ENCODE measurements around the gene PDK3. TPM values are rescaled to one million over a fixed set of nuclear protein-coding genes. Genes with fewer than 3 reads are reported as not detected.
A peak's percentile ranks its signal among the peaks of the same experiment; 100 is the strongest.

PDK3 gene
- total and polyA plus RNA-seq, 2 experiments from 2014 or later, result 5.8 to 7.0 TPM

DNA sequence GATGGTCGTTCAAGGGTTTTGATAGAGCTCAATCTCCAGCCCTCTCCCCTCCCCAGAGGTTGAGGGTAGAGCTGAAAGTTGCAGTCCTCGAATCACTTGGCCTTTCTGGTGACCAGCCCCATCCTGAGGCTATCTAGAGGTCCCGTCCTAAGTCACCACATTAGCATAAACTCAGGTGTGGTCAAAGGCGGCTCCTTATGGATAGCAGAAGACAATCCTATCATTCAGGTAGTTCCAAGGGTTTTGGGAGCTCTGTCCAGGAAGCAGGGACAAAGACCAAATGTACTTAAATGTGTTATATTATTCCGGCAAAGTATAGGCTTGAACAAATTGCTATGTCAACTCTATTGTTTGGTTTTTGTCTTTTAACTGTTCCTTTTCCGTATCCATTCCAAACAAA lies 30.6 kb downstream of the PDK3 start:
- no peaks in the 10 kb centered on the region for H3K9me2 ChIP-seq (ENCODE audit: insufficient read depth)
- in situ Hi-C loops (cut with MboI), result no loop called here
- no peak overlapping the region for H3K9ac ChIP-seq
- H3K36me3 ChIP-seq (ENCODE audit: low read depth), result no peaks in the 10 kb centered on the region
- H2AFZ ChIP-seq, result no peak overlapping the region
- H3K4me3 ChIP-seq, result no peak overlapping the region
- H3K27ac ChIP-seq, result no peak overlapping the region
- H4K20me1 ChIP-seq (ENCODE audit: insufficient read depth), result no peaks in the 10 kb centered on the region
- no peak for DNase-seq
- 88 to 92% methylated on average over 6 of the region's 6 CpGs for WGBS, 2 experiments (ENCODE audit: low coverage in 1 of 2, low lambda C conversion rate in 2 of 2, missing lambda C conversion rate in 2 of 2)
- no peaks in the 10 kb centered on the region for H3K9me3 ChIP-seq (ENCODE audit: low read depth)
- H3K4me2 ChIP-seq (ENCODE audit: unreplicated experiment), result no peak overlapping the region
- no peaks in the 10 kb centered on the region for H3F3A ChIP-seq (ENCODE audit: insufficient read depth)
- no peaks in the 10 kb centered on the region for H3K4me1 ChIP-seq (ENCODE audit: insufficient read depth)
- no peaks in the 10 kb centered on the region for H3K27me3 ChIP-seq (replicated peaks; ENCODE audit: insufficient read depth)
- TF ChIP-seq EZH2 (IDR thresholded peaks at IDR 0.05; ENCODE audit: insufficient read depth, poor library complexity, severe bottlenecking), result no peak
- TF ChIP-seq EZH2phosphoT487 (IDR thresholded peaks at IDR 0.05; ENCODE audit: insufficient read depth, low read depth), result no peak
- no peaks in the 10 kb centered on the region for H3K79me2 ChIP-seq (ENCODE audit: insufficient read depth)

DNA sequence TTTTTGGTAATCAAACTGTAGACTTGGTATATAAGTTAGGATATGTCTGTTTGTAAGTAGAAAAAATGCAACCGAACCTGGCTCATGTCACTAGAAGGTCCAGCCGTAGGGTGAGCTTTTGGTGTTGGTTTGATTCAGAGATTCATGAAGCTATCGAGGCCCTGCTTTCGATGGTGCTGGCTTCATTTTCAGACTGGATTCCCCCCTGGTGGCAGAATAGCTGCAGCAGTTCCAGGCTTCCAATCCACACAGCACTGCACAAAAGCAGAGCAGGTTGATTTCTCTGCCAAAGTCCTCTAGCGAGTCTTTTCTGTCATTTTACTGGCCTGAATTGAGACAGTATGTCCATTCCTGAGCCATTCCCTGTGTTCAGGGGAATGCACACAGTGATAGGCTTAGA lies 33.1 kb downstream of the PDK3 start:
- DNase-seq, result peak; percentile 2
- H3K27me3 ChIP-seq (replicated peaks; ENCODE audit: insufficient read depth), result no peaks in the 10 kb centered on the region
- no peaks in the 10 kb centered on the region for H3K9me2 ChIP-seq (ENCODE audit: insufficient read depth)
- H2AFZ ChIP-seq, result no peak overlapping the region
- H3K27ac ChIP-seq, result no peak overlapping the region
- H4K20me1 ChIP-seq (ENCODE audit: insufficient read depth), result no peaks in the 10 kb centered on the region
- no peaks in the 10 kb centered on the region for H3K4me1 ChIP-seq (ENCODE audit: insufficient read depth)
- H3F3A ChIP-seq (ENCODE audit: insufficient read depth), result no peaks in the 10 kb centered on the region
- H3K9ac ChIP-seq, result no peak overlapping the region
- TF ChIP-seq EZH2phosphoT487 (IDR thresholded peaks at IDR 0.05; ENCODE audit: insufficient read depth, low read depth), result no peak
- TF ChIP-seq EZH2 (IDR thresholded peaks at IDR 0.05; ENCODE audit: insufficient read depth, poor library complexity, severe bottlenecking), result no peak
- WGBS, 2 experiments (ENCODE audit: low coverage in 1 of 2, low lambda C conversion rate in 2 of 2, missing lambda C conversion rate in 2 of 2), result 70 to 71% methylated on average over 5 of the region's 5 CpGs
- no peaks in the 10 kb centered on the region for H3K79me2 ChIP-seq (ENCODE audit: insufficient read depth)
- H3K4me2 ChIP-seq (ENCODE audit: unreplicated experiment), result no peak overlapping the region
- in situ Hi-C loops (cut with MboI), result no loop called here
- H3K36me3 ChIP-seq (ENCODE audit: low read depth), result no peaks in the 10 kb centered on the region
- H3K4me3 ChIP-seq, result no peak overlapping the region
- no peaks in the 10 kb centered on the region for H3K9me3 ChIP-seq (ENCODE audit: low read depth)

DNA sequence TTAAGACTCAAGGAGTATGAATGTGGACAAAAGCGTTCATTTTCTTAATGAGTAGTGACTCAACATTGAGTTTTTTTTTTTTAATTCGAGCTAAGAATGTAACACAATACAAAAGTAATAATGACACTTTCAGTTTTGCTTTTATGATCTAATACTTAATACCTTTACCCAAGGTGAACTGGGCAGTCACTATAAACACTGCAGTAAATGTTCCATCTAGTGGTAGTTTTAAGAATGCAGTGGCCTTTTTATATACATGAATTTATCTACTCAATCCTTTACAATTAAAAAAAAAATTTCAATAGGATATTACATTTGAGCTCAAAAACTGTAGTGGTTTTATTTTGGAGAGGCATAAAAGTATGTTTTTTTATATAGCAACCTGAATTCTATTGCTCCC lies 33.9 kb downstream of the PDK3 start:
- H3K27me3 ChIP-seq (replicated peaks; ENCODE audit: insufficient read depth), result no peaks in the 10 kb centered on the region
- H3K4me1 ChIP-seq (ENCODE audit: insufficient read depth), result no peaks in the 10 kb centered on the region
- H3K27ac ChIP-seq, result no peak overlapping the region
- H3K9me3 ChIP-seq (ENCODE audit: low read depth), result no peaks in the 10 kb centered on the region
- in situ Hi-C loops (cut with MboI), result no loop called here
- H3K9ac ChIP-seq, result no peak overlapping the region
- TF ChIP-seq EZH2 (IDR thresholded peaks at IDR 0.05; ENCODE audit: insufficient read depth, poor library complexity, severe bottlenecking) (no peak), EZH2phosphoT487 (IDR thresholded peaks at IDR 0.05; ENCODE audit: insufficient read depth, low read depth) (no peak)
- no peaks in the 10 kb centered on the region for H3K36me3 ChIP-seq (ENCODE audit: low read depth)
- H3K9me2 ChIP-seq (ENCODE audit: insufficient read depth), result no peaks in the 10 kb centered on the region
- H3K4me3 ChIP-seq, result no peak overlapping the region
- DNase-seq, result peak; percentile 20
- H4K20me1 ChIP-seq (ENCODE audit: insufficient read depth), result no peaks in the 10 kb centered on the region
- no peak overlapping the region for H2AFZ ChIP-seq
- H3F3A ChIP-seq (ENCODE audit: insufficient read depth), result no peaks in the 10 kb centered on the region
- H3K79me2 ChIP-seq (ENCODE audit: insufficient read depth), result no peaks in the 10 kb centered on the region
- no peak overlapping the region for H3K4me2 ChIP-seq (ENCODE audit: unreplicated experiment)
- WGBS, 2 experiments (ENCODE audit: low coverage in 1 of 2, low lambda C conversion rate in 2 of 2, missing lambda C conversion rate in 2 of 2), result 72 to 86% methylated on average over 2 of the region's 2 CpGs

DNA sequence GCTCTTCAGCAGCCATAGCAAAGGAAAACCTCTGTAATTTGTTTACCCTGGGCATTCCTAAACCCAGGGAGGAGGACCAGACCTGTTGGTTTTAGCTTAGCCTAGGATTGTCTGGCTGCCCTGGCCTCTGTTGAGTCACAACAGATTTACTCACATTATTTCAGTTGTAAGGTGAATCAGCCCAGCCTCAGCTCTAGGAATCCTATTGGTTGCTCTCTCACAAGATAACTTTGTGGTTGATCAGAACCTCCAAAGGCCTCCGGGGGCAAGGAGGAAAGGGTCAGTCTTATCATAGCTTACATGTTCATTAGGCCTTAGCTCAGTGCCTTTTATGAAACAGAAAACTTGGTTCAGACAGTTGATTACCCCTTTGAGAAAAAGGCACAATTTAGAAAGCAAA lies 41.0 kb downstream of the PDK3 start:
- peak; percentile 52 for DNase-seq
- H3K9ac ChIP-seq, result no peak overlapping the region
- in situ Hi-C loops (cut with MboI), result no loop called here
- H3K9me2 ChIP-seq (ENCODE audit: insufficient read depth), result no peaks in the 10 kb centered on the region
- no peaks in the 10 kb centered on the region for H3F3A ChIP-seq (ENCODE audit: insufficient read depth)
- H3K4me1 ChIP-seq (ENCODE audit: insufficient read depth), result 0 out of 2 replicates have a peak, but pooled peaks cover 8% of the 10 kb centered on the region
- H3K27ac ChIP-seq, result no peak overlapping the region
- H4K20me1 ChIP-seq (ENCODE audit: insufficient read depth), result no peaks in the 10 kb centered on the region
- WGBS, 2 experiments (ENCODE audit: low coverage in 1 of 2, low lambda C conversion rate in 2 of 2, missing lambda C conversion rate in 2 of 2), result 9 to 40% methylated on average over 1 of the region's 1 CpG
- TF ChIP-seq EZH2phosphoT487 (IDR thresholded peaks at IDR 0.05; ENCODE audit: insufficient read depth, low read depth), result no peak
- no peak for TF ChIP-seq EZH2 (IDR thresholded peaks at IDR 0.05; ENCODE audit: insufficient read depth, poor library complexity, severe bottlenecking)
- no peaks in the 10 kb centered on the region for H3K36me3 ChIP-seq (ENCODE audit: low read depth)
- no peaks in the 10 kb centered on the region for H3K79me2 ChIP-seq (ENCODE audit: insufficient read depth)
- H3K4me2 ChIP-seq (ENCODE audit: unreplicated experiment), result no peak overlapping the region
- H3K9me3 ChIP-seq (ENCODE audit: low read depth), result no peaks in the 10 kb centered on the region
- no peak overlapping the region for H3K4me3 ChIP-seq
- no peak overlapping the region for H2AFZ ChIP-seq
- no peaks in the 10 kb centered on the region for H3K27me3 ChIP-seq (replicated peaks; ENCODE audit: insufficient read depth)

DNA sequence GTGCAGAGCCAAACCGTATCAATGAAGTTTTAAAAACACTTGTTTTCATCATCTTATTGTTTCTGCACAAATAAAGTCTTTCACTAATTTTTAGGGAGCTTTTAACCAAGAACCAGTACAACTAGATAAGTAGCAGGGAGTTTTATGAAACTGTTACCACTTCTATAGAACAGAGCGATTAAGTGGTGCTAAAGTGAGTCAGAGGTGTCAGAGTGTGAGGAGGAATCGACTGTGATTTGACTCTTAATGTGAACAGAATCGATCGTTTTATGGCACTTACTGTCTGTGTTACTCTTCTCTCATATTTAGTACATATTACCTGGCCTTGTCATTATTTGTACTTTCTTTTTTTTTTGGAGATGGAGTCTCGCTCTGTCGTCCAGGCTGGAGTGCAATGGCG lies 43.3 kb downstream of the PDK3 start:
- TF ChIP-seq EZH2 (IDR thresholded peaks at IDR 0.05; ENCODE audit: insufficient read depth, poor library complexity, severe bottlenecking) (no peak), EZH2phosphoT487 (IDR thresholded peaks at IDR 0.05; ENCODE audit: insufficient read depth, low read depth) (no peak)
- Histone ChIP-seq H3F3A (ENCODE audit: insufficient read depth) (no peaks in the 10 kb centered on the region), H3K9ac (no peak overlapping the region), H3K27ac (no peak overlapping the region), H3K4me3 (no peak overlapping the region), H3K27me3 (replicated peaks; ENCODE audit: insufficient read depth) (no peaks in the 10 kb centered on the region), H2AFZ (no peak overlapping the region), H3K36me3 (ENCODE audit: low read depth) (no peaks in the 10 kb centered on the region), H3K4me2 (ENCODE audit: unreplicated experiment) (no peak overlapping the region), H3K9me3 (ENCODE audit: low read depth) (no peaks in the 10 kb centered on the region), H4K20me1 (ENCODE audit: insufficient read depth) (no peaks in the 10 kb centered on the region), H3K4me1 (ENCODE audit: insufficient read depth) (0 out of 2 replicates have a peak, but pooled peaks cover 8% of the 10 kb centered on the region), H3K9me2 (ENCODE audit: insufficient read depth) (no peaks in the 10 kb centered on the region), H3K79me2 (ENCODE audit: insufficient read depth) (no peaks in the 10 kb centered on the region)
- DNase-seq, result no peak
- in situ Hi-C loops (cut with MboI), result no loop called here
- 88 to 95% methylated on average over 6 to 8 of the region's 8 CpGs for WGBS, 2 experiments (ENCODE audit: low coverage in 1 of 2, low lambda C conversion rate in 2 of 2, missing lambda C conversion rate in 2 of 2)

All from GM23248 (cell line).